PFSK-1 (cell line): ENCODE data around the gene SNX9.

Experiments
- FOXP2 ChIP-seq: optimal IDR thresholded peaks from 2 replicates; pipeline ENCODE3; 2011; ENCODE audit warnings: borderline replicate concordance, control low read depth, inconsistent platforms; ENCODE audit not compliant: insufficient read depth; ENCODE audit errors: extremely low read length, extremely low read depth
- POLR2AphosphoS5 ChIP-seq: IDR thresholded peaks from 2 replicates; pipeline ENCODE4 v1.6.1; 2012; ENCODE audit warnings: low read depth, mild to moderate bottlenecking, control low read depth, low read length, moderate library complexity
- SIN3A ChIP-seq: IDR thresholded peaks from 2 replicates; pipeline ENCODE4 v1.6.1; 2012; ENCODE audit warnings: mild to moderate bottlenecking, low read length, moderate library complexity, borderline replicate concordance; ENCODE audit not compliant: insufficient read depth
- TAF1 ChIP-seq: IDR thresholded peaks from 2 replicates; pipeline ENCODE4 v1.6.1; 2012; ENCODE audit warnings: low read length, control low read depth, borderline replicate concordance; ENCODE audit not compliant: insufficient read depth
- TF ChIP-seq, protein P1 (sequence below), 2 experiments: IDR thresholded peaks; 2 replicates each; pipeline versions ENCODE4 v1.6.1 to v1.8.0; 2011 to 2012; ENCODE audit warnings: low read depth in 2 of 2, low read length in 2 of 2, control low read depth in 1 of 2, inconsistent platforms in 1 of 2, mild to moderate bottlenecking in 1 of 2, moderate library complexity in 1 of 2; ENCODE audit not compliant: insufficient read depth in 1 of 2

SNX9 gene

DNA sequence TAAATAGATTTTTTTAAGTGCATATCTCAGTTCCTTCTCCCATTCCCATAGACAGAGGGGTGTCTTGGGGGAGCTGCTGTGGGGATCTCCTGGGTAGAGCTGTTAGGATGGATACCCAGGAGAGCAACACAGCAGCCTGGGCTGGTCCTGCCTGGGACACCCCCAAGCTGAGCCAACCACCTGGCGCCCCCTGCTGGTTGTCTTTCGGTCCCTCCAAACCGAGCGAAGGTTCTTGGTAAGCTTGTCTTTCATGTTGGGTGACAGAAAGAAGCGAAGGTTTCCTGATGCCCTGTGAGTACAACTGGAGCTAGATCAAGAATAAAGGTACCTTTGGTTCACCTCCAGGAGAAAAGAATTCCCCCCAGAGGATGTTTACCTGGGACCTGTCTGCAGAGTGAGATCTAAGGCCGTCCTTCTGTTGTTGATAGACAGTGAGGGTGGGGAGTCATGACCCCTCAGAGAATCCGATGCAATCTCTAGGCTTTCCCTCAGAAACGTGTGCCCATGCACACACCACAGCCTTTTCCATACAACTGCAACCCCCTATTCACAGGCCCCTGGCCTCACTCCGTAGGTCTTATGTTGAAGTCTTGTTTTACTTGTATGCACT, 50.8 kb downstream of the SNX9 start:
- no peak for TF ChIP-seq FOXP2
- TF ChIP-seq TAF1: no peak
- no peak for TF ChIP-seq POLR2AphosphoS5
- TF ChIP-seq, protein P1, sequence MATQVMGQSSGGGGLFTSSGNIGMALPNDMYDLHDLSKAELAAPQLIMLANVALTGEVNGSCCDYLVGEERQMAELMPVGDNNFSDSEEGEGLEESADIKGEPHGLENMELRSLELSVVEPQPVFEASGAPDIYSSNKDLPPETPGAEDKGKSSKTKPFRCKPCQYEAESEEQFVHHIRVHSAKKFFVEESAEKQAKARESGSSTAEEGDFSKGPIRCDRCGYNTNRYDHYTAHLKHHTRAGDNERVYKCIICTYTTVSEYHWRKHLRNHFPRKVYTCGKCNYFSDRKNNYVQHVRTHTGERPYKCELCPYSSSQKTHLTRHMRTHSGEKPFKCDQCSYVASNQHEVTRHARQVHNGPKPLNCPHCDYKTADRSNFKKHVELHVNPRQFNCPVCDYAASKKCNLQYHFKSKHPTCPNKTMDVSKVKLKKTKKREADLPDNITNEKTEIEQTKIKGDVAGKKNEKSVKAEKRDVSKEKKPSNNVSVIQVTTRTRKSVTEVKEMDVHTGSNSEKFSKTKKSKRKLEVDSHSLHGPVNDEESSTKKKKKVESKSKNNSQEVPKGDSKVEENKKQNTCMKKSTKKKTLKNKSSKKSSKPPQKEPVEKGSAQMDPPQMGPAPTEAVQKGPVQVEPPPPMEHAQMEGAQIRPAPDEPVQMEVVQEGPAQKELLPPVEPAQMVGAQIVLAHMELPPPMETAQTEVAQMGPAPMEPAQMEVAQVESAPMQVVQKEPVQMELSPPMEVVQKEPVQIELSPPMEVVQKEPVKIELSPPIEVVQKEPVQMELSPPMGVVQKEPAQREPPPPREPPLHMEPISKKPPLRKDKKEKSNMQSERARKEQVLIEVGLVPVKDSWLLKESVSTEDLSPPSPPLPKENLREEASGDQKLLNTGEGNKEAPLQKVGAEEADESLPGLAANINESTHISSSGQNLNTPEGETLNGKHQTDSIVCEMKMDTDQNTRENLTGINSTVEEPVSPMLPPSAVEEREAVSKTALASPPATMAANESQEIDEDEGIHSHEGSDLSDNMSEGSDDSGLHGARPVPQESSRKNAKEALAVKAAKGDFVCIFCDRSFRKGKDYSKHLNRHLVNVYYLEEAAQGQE (IDR thresholded peaks at IDR 0.05; ENCODE audit: insufficient read depth in 1 of 2, low read depth in 2 of 2, low read length in 2 of 2): no peak
- no peak for TF ChIP-seq SIN3A

- TF ChIP-seq TAF1 (no peak), POLR2AphosphoS5 (no peak), FOXP2 (no peak), SIN3A (no peak)
- TF ChIP-seq, protein P1 (IDR thresholded peaks at IDR 0.05; ENCODE audit: insufficient read depth in 1 of 2, low read depth in 2 of 2, low read length in 2 of 2): no peak
These were observed 54.1 kb downstream of the SNX9 start for GRCh38 chr6:157877149-157877548.

GRCh38 chr6:157877573-157878438, 54.8 kb downstream of the SNX9 start:
- no peak for TF ChIP-seq SIN3A
- TF ChIP-seq FOXP2: no peak

DNA sequence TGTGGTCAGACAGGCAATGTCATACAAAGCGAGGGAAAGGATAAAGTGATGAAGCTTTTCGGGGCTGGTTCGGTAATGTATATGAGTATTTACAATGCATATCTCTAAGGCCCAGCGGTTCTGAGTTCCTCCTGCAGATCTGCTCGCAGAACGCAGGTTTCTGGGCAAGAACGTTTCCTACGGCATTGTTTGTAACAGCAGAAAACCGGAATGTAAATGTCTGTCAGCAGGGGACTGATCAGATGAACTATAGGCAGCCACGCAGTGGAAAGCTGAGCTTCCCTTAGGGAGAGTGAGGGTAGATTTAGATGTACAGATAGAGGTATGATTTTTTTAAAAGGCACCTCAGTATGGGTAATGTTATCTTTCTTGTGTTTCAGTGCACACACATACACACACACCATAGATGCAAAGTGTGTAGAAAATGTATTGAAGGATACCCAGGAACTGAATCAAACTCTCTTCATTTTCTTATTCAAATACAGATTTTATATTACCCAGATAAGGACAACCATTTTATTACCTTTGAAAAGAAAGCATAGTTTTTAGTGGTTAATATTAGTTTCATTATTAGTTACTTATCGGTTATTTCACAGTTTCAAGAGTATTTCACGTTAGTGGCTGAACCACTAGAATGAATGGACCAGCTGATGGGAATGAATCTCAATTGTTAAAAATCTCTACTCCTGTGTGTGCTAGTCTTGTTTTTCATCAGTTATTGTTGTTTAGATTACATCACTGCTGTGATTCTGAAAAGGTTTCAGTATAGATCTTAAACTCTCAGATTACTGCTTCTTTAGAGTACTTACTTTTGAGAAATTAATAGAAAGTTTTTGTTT, 56.2 kb downstream of the SNX9 start:
- TF ChIP-seq, protein P1 (IDR thresholded peaks at IDR 0.05; ENCODE audit: insufficient read depth in 1 of 2, low read depth in 2 of 2, low read length in 2 of 2): no peak
- TF ChIP-seq FOXP2 (no peak), TAF1 (no peak), SIN3A (no peak)

- TF ChIP-seq SIN3A (no peak), FOXP2 (no peak), TAF1 (no peak)
- TF ChIP-seq, protein P1 (IDR thresholded peaks at IDR 0.05; ENCODE audit: insufficient read depth in 1 of 2, low read depth in 2 of 2, low read length in 2 of 2): no peak
These were observed 56.8 kb downstream of the SNX9 start for GRCh38 chr6:157879873-157880254.
